Left renal pelvis (tissue), 4 donors: ENCODE results near the gene XRRA1. TPM values are rescaled to one million over a fixed set of nuclear protein-coding genes. Genes with fewer than 3 reads are reported as not detected.
"Not testable (repeated sequence)": the region's sequence is repeated elsewhere in the genome, so short reads cannot be mapped to it uniquely, and the experiment has no call there.

Experiments
- DNase-seq, 4 donors: peaks; one replicate each; pipeline ENCODE4 v3.0.0-alpha.2; 2013; ENCODE audit warnings: low read depth in 4 of 4, low spot score in 3 of 4
- polyA plus RNA-seq, 4 donors: library from polyadenylated mRNA; unstranded; fragments of 120-200 nt; gene quantifications; one replicate each; pipeline ENCODE4 v1.2.1, GENCODE V29; 2013; ENCODE audit not compliant: insufficient read length in 4 of 4

The XRRA1 gene, protein sequence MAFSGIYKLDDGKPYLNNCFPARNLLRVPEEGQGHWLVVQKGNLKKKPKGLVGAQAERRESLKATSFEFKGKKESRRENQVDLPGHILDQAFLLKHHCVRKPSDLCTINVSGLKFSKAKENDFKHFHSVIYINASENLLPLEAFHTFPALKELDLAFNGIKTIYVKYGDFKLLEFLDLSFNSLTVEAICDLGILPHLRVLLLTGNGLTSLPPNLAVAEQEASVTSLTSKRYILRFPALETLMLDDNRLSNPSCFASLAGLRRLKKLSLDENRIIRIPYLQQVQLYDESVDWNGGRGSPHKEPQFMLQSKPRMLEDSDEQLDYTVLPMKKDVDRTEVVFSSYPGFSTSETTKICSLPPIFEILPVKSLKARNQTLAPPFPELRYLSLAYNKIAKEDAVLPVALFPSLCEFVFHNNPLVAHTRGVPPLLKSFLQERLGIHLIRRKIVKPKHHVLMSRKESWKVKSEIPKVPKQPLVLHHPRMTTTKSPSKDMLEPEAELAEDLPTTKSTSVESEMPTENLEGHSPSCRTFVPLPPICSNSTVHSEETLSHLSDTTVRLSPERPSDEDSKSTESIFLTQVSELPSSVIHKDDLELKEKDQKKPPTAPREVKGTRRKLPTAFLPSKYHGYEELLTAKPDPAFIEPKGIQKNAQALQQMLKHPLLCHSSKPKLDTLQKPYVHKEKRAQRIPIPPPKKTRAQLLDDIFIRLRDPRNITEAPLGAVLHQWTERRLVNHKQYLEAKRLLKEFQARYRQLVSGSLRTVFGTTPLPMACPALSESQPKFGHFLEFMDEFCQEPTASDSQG
- 10 to 100 TPM in 3 of 4 donors, 1 to 10 TPM in 1; 9.5 to 16.9 (median 13.3) TPM for polyA plus RNA-seq

DNA sequence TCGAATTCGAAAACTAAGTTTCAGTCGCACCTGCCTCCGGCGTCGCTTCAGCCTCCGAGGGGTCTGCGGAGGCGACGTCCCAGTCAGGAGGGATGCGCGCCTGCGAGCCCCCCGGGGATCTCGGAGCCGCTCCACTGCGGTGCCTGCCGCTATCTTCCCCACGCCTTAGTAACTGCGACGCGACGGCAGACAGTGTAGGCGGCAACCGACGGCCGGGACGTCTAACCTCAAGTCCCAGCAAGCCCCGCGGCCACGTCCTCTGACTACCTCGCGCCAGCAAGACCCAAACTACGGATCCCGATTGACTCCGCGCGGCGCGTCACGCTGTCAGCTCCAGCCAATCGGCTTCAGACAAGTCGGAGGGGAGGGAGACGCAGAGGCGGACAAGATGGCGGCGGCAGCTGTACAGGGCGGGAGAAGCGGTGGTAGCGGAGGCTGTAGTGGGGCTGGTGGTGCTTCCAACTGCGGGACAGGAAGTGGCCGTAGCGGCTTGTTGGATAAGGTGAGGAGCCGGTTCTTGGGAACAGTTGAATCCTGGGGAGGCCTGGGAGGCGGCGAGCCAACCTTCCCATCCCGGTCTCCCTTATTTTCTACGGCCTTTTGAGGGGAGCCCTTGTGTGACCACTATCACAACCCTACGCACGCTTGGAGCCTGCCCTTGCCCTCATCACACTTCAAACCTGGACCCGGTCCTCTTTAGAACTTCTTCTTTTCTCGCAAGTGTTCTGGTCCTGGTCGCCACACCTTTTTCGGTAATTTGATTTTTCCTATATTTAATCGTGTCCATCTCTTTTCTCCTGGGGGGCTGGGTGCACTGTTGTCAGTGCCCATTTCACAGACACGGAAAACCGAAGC is at the start of gene XRRA1, which contains the start of gene SPCS2:
Gene XRRA1 (minus strand): TSS at position 194 of the 855 bp plus-strand sequence. CDS start 8,213 bp downstream, outside the sequence.
Gene SPCS2 (plus strand): TSS at position 369 of the 855 bp plus-strand sequence. CDS start 20 bp downstream, at position 389.
- peak; percentile 91 to 97 (median 92) for DNase-seq

DNA sequence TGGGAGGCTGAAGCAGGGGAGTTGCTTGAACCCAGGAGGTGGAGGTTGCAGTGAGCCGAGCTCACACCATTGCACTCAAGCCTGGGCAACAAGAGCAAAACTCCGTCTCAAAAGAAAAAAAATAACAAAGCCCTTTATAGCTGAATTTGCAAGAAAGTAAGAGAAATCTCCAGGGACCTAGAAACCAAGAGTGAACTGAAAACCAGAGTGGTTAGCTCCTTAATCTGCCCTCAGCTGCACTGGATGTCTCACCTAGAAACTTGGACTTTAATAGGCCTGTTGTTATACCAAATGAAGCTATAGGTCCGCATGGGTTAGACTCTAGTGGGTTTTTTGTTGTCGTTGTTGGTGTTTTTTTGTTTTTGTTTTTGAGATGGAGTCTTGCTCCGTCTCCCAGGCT is 44.0 kb upstream of the XRRA1 start:
- DNase-seq = no peak

DNA sequence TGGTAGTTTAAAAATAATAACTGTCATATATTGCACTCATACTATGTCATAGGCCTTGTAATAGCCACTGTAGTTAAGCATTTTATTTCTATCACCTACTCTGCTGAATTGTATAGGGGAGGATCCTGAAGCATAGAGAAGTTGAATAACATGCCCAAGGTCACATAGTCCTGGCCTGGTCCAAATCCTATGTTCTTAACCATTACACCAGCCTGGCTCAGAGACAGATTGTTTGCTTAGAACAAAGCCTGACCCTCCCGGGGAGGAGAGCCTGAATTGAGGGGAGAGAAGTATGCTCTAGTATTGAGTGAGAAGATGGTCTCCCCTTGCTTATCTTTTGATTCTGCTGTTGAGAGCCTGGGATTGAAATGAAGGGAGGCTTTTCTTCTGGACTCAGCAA is 42.0 kb upstream of the XRRA1 start:
- no peak for DNase-seq

- not testable (repeated sequence) for DNase-seq
Measured at GRCh38 chr11:74990150-74990549, 41.3 kb upstream of the XRRA1 start.

GRCh38 chr11:74989260-74989638 is 40.4 kb upstream of the XRRA1 start:
- no peak for DNase-seq

DNA sequence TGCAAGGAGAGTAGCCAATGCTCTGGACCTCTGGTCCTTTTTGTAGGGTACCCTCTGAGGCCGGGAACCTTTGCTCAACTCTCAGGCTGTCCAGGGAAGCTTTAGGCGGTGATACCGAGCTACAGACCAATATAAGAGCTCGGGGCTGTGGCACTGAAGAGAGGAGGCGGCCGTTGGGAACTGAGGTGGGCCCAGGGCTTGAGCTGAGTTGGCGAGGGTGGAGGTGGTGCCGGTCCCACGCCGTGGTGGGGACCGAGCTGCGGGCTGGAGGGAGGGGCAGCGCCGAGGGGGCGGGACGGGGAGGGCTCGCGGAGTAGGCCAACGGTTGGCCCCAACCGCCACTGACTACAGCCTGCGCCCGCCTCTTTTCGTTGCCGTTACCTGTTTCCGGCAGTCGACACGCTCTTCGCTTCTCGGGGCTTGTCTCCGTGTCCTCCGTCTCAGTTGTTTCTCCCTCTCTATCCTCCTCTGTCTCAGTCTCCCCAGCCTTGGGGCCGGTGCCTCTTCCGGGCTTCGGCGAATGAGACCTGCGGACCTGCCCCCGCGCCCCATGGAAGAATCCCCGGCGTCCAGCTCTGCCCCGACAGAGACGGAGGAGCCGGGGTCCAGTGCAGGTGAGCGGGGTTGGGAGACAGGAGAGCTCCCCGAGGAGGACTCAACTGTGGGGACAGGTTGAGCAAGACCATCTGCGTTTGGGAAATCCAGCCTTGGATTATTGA is 39.8 kb upstream of the XRRA1 start, which contains the start of gene NEU3:
Gene NEU3 (plus strand): TSS at position 393 of the 719 bp plus-strand sequence. CDS start 128 bp downstream, at position 521.
- peak; percentile 37 to 51 (median 47) for DNase-seq

DNA sequence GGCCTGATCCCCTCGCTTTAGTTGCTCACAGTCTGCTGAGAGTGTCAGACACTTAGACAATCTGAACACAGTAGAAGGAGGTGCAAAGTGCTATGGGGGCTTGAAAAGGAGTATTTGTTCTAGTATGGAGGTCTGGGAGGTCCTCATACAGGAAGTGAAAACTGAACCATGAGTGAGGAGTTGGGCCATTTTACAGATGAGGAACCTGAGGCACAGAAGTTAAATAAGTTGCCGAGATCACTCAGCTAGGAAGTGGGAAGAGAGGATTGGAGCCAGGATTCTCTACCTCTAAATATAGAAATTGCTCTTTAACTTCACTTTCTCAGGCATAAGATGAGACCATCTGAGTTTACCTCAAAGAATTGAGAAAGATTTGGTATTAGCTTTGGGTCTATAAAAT is 35.8 kb upstream of the XRRA1 start:
- no peak for DNase-seq

DNA sequence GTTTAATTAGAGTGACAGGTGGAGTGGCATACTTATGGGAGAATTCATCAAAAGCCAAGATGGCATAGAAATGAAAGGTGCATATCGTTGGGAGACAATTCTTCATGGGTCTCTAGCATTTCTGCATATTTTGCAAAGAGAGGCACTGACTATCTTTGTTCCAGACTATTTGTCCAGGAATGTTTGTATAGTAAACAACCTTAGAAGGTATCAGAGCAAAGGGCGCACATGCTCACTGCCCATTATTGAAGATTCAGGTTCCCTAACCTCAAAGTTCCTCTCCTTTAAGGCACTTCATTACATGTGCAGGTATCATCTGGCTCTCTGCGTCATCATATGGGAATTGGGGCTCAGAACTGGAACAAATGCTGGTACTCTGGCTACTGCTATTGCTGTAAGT is 35.2 kb upstream of the XRRA1 start:
- no peak for DNase-seq

- no peak for DNase-seq
Measured at GRCh38 chr11:74981888-74982287, 33.0 kb upstream of the XRRA1 start.

- no peak for DNase-seq
Measured at GRCh38 chr11:74980634-74981033, 31.7 kb upstream of the XRRA1 start.

DNA sequence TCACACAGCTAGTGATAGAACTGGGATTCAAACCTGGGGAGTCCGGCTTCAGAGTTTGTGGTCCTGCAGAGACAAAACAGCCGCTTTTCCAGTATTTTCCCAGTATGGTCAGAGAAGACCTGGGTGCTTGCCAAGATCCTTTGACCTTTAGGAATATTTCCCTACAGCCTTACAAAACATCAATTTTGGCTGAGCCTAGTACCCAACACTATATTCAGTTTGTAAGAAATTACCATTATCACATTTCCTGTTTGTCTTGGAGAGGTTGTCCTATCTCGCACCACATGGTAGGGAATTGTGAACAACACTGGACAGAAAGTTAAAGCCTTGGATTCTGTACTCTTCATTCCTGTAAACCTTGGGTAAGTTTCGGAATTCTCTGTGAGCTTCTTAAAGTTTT is 29.1 kb upstream of the XRRA1 start:
- DNase-seq = no peak

GRCh38 chr11:74971424-74971823 is 22.5 kb upstream of the XRRA1 start:
- no peak for DNase-seq

DNA sequence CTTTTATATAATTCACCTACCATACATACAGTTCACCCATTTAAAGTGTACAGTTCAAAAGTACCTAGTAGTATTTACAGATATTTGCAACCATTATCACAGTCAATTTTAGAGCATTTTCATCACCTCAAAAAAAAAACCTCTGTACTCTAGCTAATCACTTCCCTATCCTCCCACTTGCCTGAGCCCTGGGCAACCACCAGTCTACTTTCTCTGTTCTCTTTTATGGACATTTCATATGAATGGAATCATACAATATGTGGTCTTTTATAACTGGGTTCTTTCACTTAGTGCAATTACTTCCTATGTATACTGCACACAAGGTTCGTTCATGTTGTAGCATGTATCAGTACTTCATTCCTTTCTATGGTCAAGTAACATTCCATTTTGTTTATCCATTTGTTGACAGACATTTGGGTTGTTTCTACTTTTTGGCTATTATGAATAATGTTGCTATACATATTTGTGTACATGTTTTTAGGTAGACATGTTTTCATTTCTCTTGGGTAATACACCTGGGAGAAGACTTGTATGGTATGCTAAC is 22.0 kb upstream of the XRRA1 start:
- no peak for DNase-seq

DNA sequence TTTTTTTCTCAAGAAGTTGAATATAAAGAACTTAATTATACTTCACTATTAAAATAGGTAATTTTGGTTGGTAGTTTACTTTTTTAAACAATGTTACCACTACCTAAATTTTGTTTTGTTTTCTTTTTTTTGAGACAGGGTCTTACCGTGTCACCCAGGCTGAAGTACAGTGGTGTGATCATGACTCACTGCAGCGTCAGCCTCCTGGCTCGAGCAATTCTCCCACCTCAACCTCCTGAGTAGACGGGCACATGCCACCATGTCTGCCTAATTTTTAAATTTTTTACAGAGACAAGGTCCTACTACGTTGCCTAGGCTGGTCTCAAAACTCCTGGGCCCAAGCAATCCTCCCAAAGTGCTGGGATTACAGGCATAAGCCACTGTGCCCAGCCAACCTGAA is 17.8 kb upstream of the XRRA1 start:
- no peak for DNase-seq

GRCh38 chr11:74960128-74960527 is 11.2 kb upstream of the XRRA1 start:
- not testable (repeated sequence) for DNase-seq

GRCh38 chr11:74957937-74958629 is 9.2 kb upstream of the XRRA1 start:
- DNase-seq = no peak

DNA sequence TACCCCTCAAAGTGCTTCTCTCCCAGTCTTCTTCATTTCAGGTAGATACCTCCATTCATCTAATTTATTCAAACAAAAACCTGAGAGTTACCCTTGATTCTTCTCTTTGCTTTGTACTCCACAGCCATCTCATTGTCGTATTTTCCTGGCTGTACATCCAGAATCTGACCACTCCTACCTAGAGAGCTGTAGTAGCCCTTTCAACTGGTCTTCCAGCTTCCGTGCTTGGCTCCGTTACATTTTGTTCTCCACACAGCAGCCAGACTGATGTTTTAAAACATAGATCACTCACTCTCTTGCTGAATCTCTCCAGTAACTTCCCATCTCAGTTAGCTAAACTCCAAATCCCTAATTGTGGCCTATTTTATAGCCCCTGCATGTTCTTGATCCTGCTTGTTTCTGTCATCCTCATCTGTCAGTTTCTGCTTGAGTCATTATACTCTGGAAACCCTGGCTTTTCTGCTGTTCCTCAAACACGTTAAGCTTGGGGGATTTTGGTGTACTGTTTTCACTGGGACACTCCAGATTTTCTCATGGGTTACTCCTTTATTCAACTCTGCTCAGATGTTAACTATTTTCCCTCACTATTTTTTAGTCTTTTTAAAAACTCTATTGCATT is 7.6 kb upstream of the XRRA1 start:
- no peak for DNase-seq

DNA sequence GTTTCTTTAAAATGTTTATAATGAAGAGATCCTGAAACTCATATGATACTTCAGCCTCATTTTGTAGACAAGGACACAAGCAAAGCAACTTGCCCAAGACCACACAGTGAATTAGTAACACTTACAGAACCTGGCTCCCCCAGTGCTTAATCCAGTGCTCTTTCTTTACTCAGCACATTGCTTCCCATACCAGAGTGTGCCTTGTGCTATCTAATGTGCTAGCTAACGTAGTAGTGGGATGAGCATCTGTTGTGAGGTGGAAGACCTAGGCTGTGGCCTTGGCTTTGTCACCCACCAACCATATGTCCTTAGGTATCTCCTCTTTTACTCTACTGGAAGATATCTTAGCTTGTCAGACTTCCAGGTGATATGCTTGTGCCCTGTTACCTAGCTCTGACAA is 5.3 kb upstream of the XRRA1 start:
- no peak for DNase-seq

DNA sequence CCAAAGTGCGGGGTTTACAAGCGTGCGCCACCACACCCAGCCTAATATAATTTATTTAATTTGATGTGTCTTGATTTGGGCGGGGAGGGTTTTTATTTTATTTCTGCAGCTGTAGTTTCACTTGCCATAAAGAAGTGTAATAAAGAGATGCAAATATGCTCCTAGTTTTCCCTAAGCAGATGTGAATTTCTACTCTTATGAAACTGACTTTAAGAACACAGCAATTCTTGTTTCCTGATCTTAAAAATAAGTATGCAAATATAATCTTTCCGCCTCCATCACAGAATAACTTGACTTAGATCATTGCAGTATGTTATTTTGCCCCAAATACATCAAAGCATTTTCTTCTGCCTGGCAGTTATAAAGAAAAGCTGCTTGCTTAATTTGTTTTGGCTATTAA is 4.6 kb upstream of the XRRA1 start:
- no peak for DNase-seq
